ENCODE results near the gene ZNF223. TPM values are rescaled to one million over a fixed set of nuclear protein-coding genes. Genes with fewer than 3 reads are reported as not detected.

ZNF223 gene
- polyA plus RNA-seq, 1 donor = 16.9 TPM

- no peak for DNase-seq
- Histone ChIP-seq H3K4me1 (ENCODE audit: control insufficient read depth, insufficient read depth, low read length) (no peaks in the 10 kb centered on the region), H3K36me3 (ENCODE audit: control insufficient read depth, insufficient read depth, low read length) (peaks cover 26% of the 10 kb centered on the region), H3K4me3 (ENCODE audit: low read length) (peak overlapping the region; percentile 86), H3K27me3 (ENCODE audit: control insufficient read depth, insufficient read depth, low read length) (no peaks in the 10 kb centered on the region), H3K27ac (ENCODE audit: low read length) (no peak overlapping the region), H3K9me3 (ENCODE audit: control insufficient read depth, low read depth, low read length) (peaks cover 4% of the 10 kb centered on the region)
- 63% methylated on average over 1 of the region's 4 CpGs for WGBS (ENCODE audit: insufficient coverage, low lambda C conversion rate)
Measured at GRCh38 chr19:44024900-44025216, 27.0 kb upstream of the ZNF223 start.

GRCh38 chr19:44025217-44025936 lies 26.5 kb upstream of the ZNF223 start, which contains the start of gene ZNF222:
ZNF222 (plus strand) TSS chr19:44025379; CDS start chr19:44025437, 58 bp downstream.
- peak; percentile 80 to 89 for DNase-seq
- no peaks in the 10 kb centered on the region for H3K4me1 ChIP-seq (ENCODE audit: control insufficient read depth, insufficient read depth, low read length)
- H3K9me3 ChIP-seq (ENCODE audit: control insufficient read depth, low read depth, low read length) = peaks cover 4% of the 10 kb centered on the region
- H3K36me3 ChIP-seq (ENCODE audit: control insufficient read depth, insufficient read depth, low read length) = peaks cover 30% of the 10 kb centered on the region
- no peaks in the 10 kb centered on the region for H3K27me3 ChIP-seq (ENCODE audit: control insufficient read depth, insufficient read depth, low read length)
- 0% methylated on average over 2 of the region's 37 CpGs for WGBS (ENCODE audit: insufficient coverage, low lambda C conversion rate)
- peak within 1 kb of the TSS; percentile 86 for H3K4me3 ChIP-seq (ENCODE audit: low read length)
- H3K27ac ChIP-seq (ENCODE audit: low read length) = peak within 1 kb of the TSS; percentile 32

- Histone ChIP-seq H3K4me3 (ENCODE audit: low read length) (no peak overlapping the region), H3K4me1 (ENCODE audit: control insufficient read depth, insufficient read depth, low read length) (no peaks in the 10 kb centered on the region), H3K36me3 (ENCODE audit: control insufficient read depth, insufficient read depth, low read length) (peaks cover 37% of the 10 kb centered on the region), H3K27me3 (ENCODE audit: control insufficient read depth, insufficient read depth, low read length) (no peaks in the 10 kb centered on the region), H3K9me3 (ENCODE audit: control insufficient read depth, low read depth, low read length) (peaks cover 9% of the 10 kb centered on the region), H3K27ac (ENCODE audit: low read length) (no peak overlapping the region)
- WGBS (ENCODE audit: insufficient coverage, low lambda C conversion rate) = no CpG with 5 or more reads among the region's 6 CpGs
- DNase-seq = no peak
Measured at GRCh38 chr19:44026622-44027021, 25.2 kb upstream of the ZNF223 start.

GRCh38 chr19:44032001-44032610 lies 19.7 kb upstream of the ZNF223 start:
- Histone ChIP-seq H3K36me3 (ENCODE audit: control insufficient read depth, insufficient read depth, low read length) (peaks cover 42% of the 10 kb centered on the region), H3K9me3 (ENCODE audit: control insufficient read depth, low read depth, low read length) (peaks cover 24% of the 10 kb centered on the region), H3K27ac (ENCODE audit: low read length) (no peak overlapping the region), H3K27me3 (ENCODE audit: control insufficient read depth, insufficient read depth, low read length) (no peaks in the 10 kb centered on the region), H3K4me3 (ENCODE audit: low read length) (no peak overlapping the region), H3K4me1 (ENCODE audit: control insufficient read depth, insufficient read depth, low read length) (no peaks in the 10 kb centered on the region)
- no CpG with 5 or more reads among the region's 1 CpG for WGBS (ENCODE audit: insufficient coverage, low lambda C conversion rate)
- DNase-seq = no peak

GRCh38 chr19:44042147-44042546 lies 9.7 kb upstream of the ZNF223 start:
- peaks cover 3% of the 10 kb centered on the region for H3K9me3 ChIP-seq (ENCODE audit: control insufficient read depth, low read depth, low read length)
- no peaks in the 10 kb centered on the region for H3K36me3 ChIP-seq (ENCODE audit: control insufficient read depth, insufficient read depth, low read length)
- H3K4me3 ChIP-seq (ENCODE audit: low read length) = no peak overlapping the region
- H3K4me1 ChIP-seq (ENCODE audit: control insufficient read depth, insufficient read depth, low read length) = no peaks in the 10 kb centered on the region
- H3K27me3 ChIP-seq (ENCODE audit: control insufficient read depth, insufficient read depth, low read length) = no peaks in the 10 kb centered on the region
- WGBS (ENCODE audit: insufficient coverage, low lambda C conversion rate) = 90% methylated on average over 2 of the region's 2 CpGs
- H3K27ac ChIP-seq (ENCODE audit: low read length) = no peak overlapping the region
- no peak for DNase-seq

- H3K27me3 ChIP-seq (ENCODE audit: control insufficient read depth, insufficient read depth, low read length) = no peaks in the 10 kb centered on the region
- H3K4me3 ChIP-seq (ENCODE audit: low read length) = peak overlapping the region; percentile 61
- WGBS (ENCODE audit: insufficient coverage, low lambda C conversion rate) = 16% methylated on average over 4 of the region's 21 CpGs
- DNase-seq = peak; percentile 68 to 84
- no peaks in the 10 kb centered on the region for H3K9me3 ChIP-seq (ENCODE audit: control insufficient read depth, low read depth, low read length)
- H3K36me3 ChIP-seq (ENCODE audit: control insufficient read depth, insufficient read depth, low read length) = peaks cover 10% of the 10 kb centered on the region
- H3K4me1 ChIP-seq (ENCODE audit: control insufficient read depth, insufficient read depth, low read length) = peaks cover 8% of the 10 kb centered on the region
- peak overlapping the region; percentile 86 for H3K27ac ChIP-seq (ENCODE audit: low read length)
Measured at GRCh38 chr19:44050740-44051649, 841 bp upstream of the ZNF223 start.

GRCh38 chr19:44055870-44056269 lies 4.0 kb downstream of the ZNF223 start:
- no peak overlapping the region for H3K4me3 ChIP-seq (ENCODE audit: low read length)
- WGBS (ENCODE audit: insufficient coverage, low lambda C conversion rate) = no CpG with 5 or more reads among the region's 5 CpGs
- H3K4me1 ChIP-seq (ENCODE audit: control insufficient read depth, insufficient read depth, low read length) = peaks cover 4% of the 10 kb centered on the region
- H3K36me3 ChIP-seq (ENCODE audit: control insufficient read depth, insufficient read depth, low read length) = peaks cover 45% of the 10 kb centered on the region
- DNase-seq = no peak
- no peak overlapping the region for H3K27ac ChIP-seq (ENCODE audit: low read length)
- H3K9me3 ChIP-seq (ENCODE audit: control insufficient read depth, low read depth, low read length) = no peaks in the 10 kb centered on the region
- H3K27me3 ChIP-seq (ENCODE audit: control insufficient read depth, insufficient read depth, low read length) = no peaks in the 10 kb centered on the region

- no peak for DNase-seq
- WGBS (ENCODE audit: insufficient coverage, low lambda C conversion rate) = no CpG with 5 or more reads among the region's 2 CpGs
- no peaks in the 10 kb centered on the region for H3K27me3 ChIP-seq (ENCODE audit: control insufficient read depth, insufficient read depth, low read length)
- peaks cover 4% of the 10 kb centered on the region for H3K9me3 ChIP-seq (ENCODE audit: control insufficient read depth, low read depth, low read length)
- H3K4me1 ChIP-seq (ENCODE audit: control insufficient read depth, insufficient read depth, low read length) = no peaks in the 10 kb centered on the region
- no peak overlapping the region for H3K27ac ChIP-seq (ENCODE audit: low read length)
- H3K36me3 ChIP-seq (ENCODE audit: control insufficient read depth, insufficient read depth, low read length) = peaks cover 73% of the 10 kb centered on the region
- no peak overlapping the region for H3K4me3 ChIP-seq (ENCODE audit: low read length)
Measured at GRCh38 chr19:44059229-44059628, 7.4 kb downstream of the ZNF223 start.

- no peak overlapping the region for H3K4me3 ChIP-seq (ENCODE audit: low read length)
- no peak for DNase-seq
- peaks cover 10% of the 10 kb centered on the region for H3K9me3 ChIP-seq (ENCODE audit: control insufficient read depth, low read depth, low read length)
- H3K27me3 ChIP-seq (ENCODE audit: control insufficient read depth, insufficient read depth, low read length) = no peaks in the 10 kb centered on the region
- no peaks in the 10 kb centered on the region for H3K4me1 ChIP-seq (ENCODE audit: control insufficient read depth, insufficient read depth, low read length)
- no peak overlapping the region for H3K27ac ChIP-seq (ENCODE audit: low read length)
- peaks cover 74% of the 10 kb centered on the region for H3K36me3 ChIP-seq (ENCODE audit: control insufficient read depth, insufficient read depth, low read length)
- no CpG with 5 or more reads among the region's 1 CpG for WGBS (ENCODE audit: insufficient coverage, low lambda C conversion rate)
Measured at GRCh38 chr19:44061038-44061437, 9.2 kb downstream of the ZNF223 start.

GRCh38 chr19:44066305-44066704 lies 14.5 kb downstream of the ZNF223 start:
- H3K9me3 ChIP-seq (ENCODE audit: control insufficient read depth, low read depth, low read length) = peaks cover 36% of the 10 kb centered on the region
- no peak overlapping the region for H3K4me3 ChIP-seq (ENCODE audit: low read length)
- H3K4me1 ChIP-seq (ENCODE audit: control insufficient read depth, insufficient read depth, low read length) = no peaks in the 10 kb centered on the region
- no CpG with 5 or more reads among the region's 3 CpGs for WGBS (ENCODE audit: insufficient coverage, low lambda C conversion rate)
- no peak overlapping the region for H3K27ac ChIP-seq (ENCODE audit: low read length)
- no peak for DNase-seq
- H3K27me3 ChIP-seq (ENCODE audit: control insufficient read depth, insufficient read depth, low read length) = no peaks in the 10 kb centered on the region
- peaks cover 49% of the 10 kb centered on the region for H3K36me3 ChIP-seq (ENCODE audit: control insufficient read depth, insufficient read depth, low read length)

Measured in large intestine (tissue), 3 donors.